ENCODE results near the gene CUL4B. TPM values are rescaled to one million over a fixed set of nuclear protein-coding genes. Genes with fewer than 3 reads are reported as not detected.
"Not testable (repeated sequence)": the region's sequence is repeated elsewhere in the genome, so short reads cannot be mapped to it uniquely, and the experiment has no call there.

Gene CUL4B
- total and polyA plus RNA-seq, 11 donors = 7.5 to 28.5 (median 19.1) TPM

- H3K27ac ChIP-seq = no peak overlapping the region
- DNase-seq (no peak), ATAC-seq (no peak)
- no peaks in the 10 kb centered on the region for H3K4me1 ChIP-seq
- no peaks in the 10 kb centered on the region for H3K36me3 ChIP-seq
- no peak for TF ChIP-seq POLR2A (IDR thresholded peaks at IDR 0.05)
- TF ChIP-seq, protein P1, sequence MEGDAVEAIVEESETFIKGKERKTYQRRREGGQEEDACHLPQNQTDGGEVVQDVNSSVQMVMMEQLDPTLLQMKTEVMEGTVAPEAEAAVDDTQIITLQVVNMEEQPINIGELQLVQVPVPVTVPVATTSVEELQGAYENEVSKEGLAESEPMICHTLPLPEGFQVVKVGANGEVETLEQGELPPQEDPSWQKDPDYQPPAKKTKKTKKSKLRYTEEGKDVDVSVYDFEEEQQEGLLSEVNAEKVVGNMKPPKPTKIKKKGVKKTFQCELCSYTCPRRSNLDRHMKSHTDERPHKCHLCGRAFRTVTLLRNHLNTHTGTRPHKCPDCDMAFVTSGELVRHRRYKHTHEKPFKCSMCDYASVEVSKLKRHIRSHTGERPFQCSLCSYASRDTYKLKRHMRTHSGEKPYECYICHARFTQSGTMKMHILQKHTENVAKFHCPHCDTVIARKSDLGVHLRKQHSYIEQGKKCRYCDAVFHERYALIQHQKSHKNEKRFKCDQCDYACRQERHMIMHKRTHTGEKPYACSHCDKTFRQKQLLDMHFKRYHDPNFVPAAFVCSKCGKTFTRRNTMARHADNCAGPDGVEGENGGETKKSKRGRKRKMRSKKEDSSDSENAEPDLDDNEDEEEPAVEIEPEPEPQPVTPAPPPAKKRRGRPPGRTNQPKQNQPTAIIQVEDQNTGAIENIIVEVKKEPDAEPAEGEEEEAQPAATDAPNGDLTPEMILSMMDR (IDR thresholded peaks at IDR 0.05) = no peak
- peaks cover 0 to 7% (median 0%) of the 10 kb centered on the region in 9 donors for H3K27me3 ChIP-seq
- no peaks in the 10 kb centered on the region for H3K9me3 ChIP-seq
- no peak overlapping the region for H3K4me3 ChIP-seq
- WGBS, 4 donors = 80 to 95% (median 87%) methylated on average over 2 of the region's 2 CpGs
- intact Hi-C loops (cut with DNase I) = no loop called here
Observed at GRCh38 chrX:120585702-120586101, 24.9 kb upstream of the CUL4B start.

DNA sequence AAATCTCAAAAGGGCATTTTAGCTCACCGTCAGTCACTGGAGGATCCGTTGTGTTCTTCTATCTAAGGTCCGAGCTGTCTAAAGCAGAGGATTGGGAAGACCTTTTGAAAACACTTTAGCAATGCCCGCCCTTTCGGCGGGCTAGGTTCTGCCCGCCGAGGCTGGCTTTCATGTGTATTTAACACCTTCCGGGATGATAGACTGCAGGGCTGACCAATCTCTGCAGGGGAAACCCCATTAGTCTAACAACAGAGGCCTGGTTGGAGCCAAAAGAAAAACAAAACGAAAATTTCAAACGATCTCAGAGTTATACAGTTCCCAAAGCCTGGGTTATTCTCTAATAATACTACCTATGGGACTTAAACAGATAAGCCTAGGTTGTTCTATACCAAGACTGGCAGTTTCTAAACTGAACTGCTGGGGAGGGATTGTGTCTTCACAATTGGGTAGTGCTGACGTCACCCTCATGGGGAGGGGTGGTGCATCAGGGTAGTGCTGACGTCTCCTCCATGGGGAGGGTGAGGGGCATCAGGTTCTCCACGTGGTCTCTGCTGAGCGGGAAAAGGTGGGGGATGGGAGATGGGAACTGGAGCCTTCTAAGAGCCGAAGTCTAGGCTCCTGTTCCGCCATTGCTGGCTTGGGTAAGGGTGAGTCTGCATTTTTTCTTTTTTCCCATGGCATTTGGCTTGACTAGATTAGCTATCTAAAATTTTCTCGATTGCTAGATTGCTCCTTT is 14.8 kb upstream of the CUL4B start:
- no peak overlapping the region for H3K4me3 ChIP-seq
- ATAC-seq (no peak), DNase-seq (no peak)
- intact Hi-C loops (cut with DNase I) = no loop called here
- H3K27ac ChIP-seq = no peak overlapping the region
- H3K36me3 ChIP-seq = no peaks in the 10 kb centered on the region
- no peaks in the 10 kb centered on the region for H3K4me1 ChIP-seq
- TF ChIP-seq, protein P1 (IDR thresholded peaks at IDR 0.05) = no peak
- no peak for TF ChIP-seq POLR2A (IDR thresholded peaks at IDR 0.05)
- H3K27me3 ChIP-seq = no peaks in the 10 kb centered on the region
- 62 to 83% (median 77%) methylated on average over 18 of the region's 18 CpGs for WGBS, 4 donors
- peaks cover 0 to 2% (median 0%) of the 10 kb centered on the region in 12 donors for H3K9me3 ChIP-seq

DNA sequence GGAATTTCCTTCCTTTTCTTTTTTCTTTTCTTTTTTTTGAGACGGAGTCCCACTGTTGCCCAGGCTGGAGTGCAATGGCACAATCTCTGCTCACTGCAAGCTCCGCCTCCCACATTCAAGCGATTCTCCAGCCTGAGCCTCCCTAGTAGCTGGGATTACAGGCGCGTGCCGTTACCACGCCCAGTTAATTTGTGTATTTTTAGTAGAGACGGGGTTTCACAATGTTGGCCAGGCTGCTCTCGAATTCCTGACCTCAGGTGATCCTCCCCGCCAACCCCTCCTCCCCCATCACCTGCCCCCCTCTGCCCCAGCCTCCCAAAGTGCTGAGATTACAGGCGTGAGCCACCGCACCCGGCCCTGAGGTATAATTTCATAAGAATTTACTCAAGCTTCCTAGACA is 13.0 kb upstream of the CUL4B start:
- DNase-seq; H3K4me3 ChIP-seq; H3K27me3 ChIP-seq; H3K27ac ChIP-seq; H3K4me1 ChIP-seq; intact Hi-C loops (cut with DNase I); H3K36me3 ChIP-seq; ATAC-seq; H3K9me3 ChIP-seq: not testable (repeated sequence)
- 80 to 94% (median 88%) methylated on average over 13 of the region's 13 CpGs for WGBS, 4 donors

DNA sequence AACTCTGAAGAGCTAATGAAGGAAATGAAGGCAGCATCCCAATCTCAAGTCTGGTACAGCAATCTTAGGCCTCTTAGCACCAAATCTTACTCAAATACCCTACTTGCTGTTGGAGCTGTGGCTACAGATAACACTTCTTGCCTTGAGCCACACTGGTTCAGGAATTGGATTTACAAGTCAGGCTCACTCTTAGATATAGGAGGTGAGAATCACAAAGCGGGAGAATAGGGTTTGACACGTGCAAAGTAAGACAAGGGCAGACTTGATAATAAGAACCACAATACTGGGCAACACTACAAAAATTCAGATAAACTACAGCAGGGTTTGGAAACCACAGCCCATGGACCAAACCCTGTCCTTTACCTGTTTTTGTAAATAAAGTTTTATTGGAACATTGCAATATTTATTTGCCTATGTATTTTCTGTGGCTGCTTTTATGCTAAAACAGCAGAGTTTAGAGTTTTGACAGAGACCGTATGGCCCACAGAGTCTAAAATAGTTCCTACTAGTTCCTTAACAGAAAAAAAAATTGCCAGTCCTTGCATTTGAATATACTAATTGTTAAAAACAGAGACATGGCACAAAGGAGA is 9.3 kb upstream of the CUL4B start:
- intact Hi-C loops (cut with DNase I) = no loop called here
- 56 to 86% (median 75%) methylated on average over 3 of the region's 3 CpGs for WGBS, 4 donors
- H3K9me3 ChIP-seq = peaks cover 0 to 6% (median 0%) of the 10 kb centered on the region in 12 donors
- no peak for ATAC-seq
- H3K27ac ChIP-seq = no peak overlapping the region
- no peaks in the 10 kb centered on the region for H3K36me3 ChIP-seq
- H3K27me3 ChIP-seq = no peaks in the 10 kb centered on the region
- TF ChIP-seq POLR2A (IDR thresholded peaks at IDR 0.05) = no peak
- TF ChIP-seq, protein P1 (IDR thresholded peaks at IDR 0.05) = no peak
- no peaks in the 10 kb centered on the region for H3K4me1 ChIP-seq
- no peak for DNase-seq
- no peak overlapping the region for H3K4me3 ChIP-seq
